Stimulated activated CD4-positive, alpha-beta T cell treated with anti-CD3 and anti-CD28 coated beads, Interleukin-12 subunit alpha, Interleukin-12 subunit beta, amount 100 ng/mL, for 24 hours (primary cell): ENCODE measurements around the gene ATF7.
"Not testable (repeated sequence)": the region's sequence is repeated elsewhere in the genome, so short reads cannot be mapped to it uniquely, and the experiment has no call there.

Experiments
- DNase-seq, 2 experiments: peaks; one replicate each; pipeline ENCODE4 v3.0.0-alpha.2; 2020; ENCODE audit warnings: low read depth in 2 of 2

ATF7 gene

DNA sequence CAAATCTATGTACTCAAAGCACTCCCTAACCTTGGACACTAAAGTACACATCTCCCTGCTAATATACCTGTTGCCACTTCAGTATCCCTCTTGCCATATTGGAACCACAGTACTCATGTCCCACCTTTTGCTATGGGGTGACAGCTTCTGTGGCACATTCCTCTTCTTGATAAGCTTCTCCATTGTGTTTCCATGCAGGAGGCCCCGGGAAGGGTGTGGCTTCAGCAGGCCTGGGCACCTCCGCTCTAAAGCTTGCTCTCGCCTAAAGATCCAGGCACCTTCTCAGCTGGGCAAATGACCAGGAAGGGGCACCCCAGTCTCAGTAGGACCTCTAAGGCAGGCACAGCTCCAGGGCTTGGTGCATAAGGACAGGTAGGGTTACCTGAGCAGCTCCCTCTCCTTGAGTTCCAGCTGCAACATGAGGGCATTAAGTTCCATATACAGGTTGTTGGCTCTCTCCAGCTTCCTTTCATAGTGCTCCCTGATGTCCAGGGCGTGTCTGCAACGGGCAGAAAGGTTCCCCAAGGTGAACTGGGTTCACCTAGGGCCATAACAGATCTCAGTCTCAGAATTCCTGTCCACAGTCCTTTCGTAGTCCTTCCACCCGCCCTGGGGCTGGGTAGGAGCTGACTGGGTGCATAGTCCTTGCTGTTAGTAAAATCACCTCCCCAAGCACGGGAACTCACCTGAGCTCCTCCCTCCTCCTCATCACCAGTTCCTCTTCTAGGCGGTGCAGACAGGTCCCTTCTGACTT lies 142.8 kb downstream of the ATF7 start:
- DNase-seq = no peak

DNA sequence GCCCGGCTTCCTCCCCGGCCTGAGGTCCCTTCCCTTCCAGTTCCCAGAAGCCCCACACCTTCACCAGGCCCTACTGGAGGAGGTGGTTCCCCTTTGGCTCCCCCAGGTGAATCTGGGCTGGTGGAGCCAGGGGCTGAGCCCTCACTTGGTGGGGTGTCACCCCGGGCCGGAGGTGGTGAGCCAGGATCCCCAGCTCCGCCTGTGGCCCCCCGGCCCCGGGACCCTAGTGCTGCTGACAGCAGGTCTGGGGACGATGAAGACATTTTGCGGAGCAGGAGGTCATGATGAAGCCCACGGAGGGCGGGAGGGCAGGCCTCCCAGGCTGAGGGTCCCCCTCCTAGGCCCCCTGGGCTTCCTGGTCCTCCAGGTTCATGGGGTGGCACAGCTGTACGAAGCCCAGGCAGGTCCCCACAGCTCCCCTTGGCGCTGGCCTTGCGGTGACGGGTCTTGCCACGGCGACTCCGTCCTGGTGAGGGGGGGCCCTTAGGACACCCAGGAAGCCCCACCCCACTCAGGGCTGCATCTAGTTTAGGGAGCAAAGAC lies 143.5 kb downstream of the ATF7 start:
- no peak for DNase-seq

DNA sequence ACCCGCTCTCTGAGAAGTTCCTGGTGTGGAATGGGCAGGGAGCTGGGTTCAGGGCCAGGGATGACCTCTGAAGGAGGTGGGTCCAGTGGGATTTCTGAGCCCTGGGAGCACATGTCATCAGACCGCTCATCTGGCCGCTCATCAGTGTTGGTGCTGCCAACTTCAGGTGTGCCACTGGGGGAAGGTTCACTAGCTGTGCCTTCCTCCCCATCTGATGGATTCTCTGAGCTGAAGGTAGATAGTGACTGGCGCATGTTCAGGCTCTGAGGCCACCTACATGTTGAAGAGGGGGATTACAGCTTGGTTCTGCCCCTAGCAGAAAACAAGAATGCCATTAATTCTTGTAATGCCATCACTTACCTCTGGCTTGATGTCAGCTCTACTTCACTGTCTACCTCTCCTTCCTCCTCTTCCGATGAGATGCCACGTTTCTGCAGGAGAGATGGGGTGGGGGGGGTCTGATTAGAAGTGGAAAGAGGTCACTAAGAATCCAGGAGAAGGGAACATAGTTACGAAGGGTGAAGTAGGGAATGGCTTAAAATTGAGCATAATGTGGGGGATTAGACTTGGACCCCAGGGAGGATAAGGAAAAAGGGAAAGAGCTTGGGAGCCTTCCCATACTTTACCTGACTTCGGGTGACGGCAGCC lies 144.1 kb downstream of the ATF7 start:
- DNase-seq = no peak

DNA sequence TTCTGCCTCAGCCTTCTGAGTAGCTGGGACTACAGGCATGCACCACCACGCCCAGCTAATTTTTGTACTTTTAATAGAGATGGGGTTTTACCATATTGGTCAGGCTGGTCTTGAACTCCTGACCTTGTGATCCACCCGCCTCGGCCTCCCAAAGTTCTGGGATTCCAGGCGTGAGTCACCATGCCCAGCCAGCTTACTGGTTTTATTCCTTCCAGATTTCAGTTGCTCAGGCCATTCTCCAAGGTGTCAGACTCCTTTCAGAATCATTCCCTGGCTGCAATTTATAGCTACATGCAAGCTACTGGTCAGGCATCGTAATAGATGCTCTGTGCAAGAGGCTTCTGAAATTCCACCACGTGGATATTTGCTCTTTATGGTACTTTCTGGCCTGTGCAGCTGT lies 144.7 kb downstream of the ATF7 start:
- not testable (repeated sequence) for DNase-seq

DNA sequence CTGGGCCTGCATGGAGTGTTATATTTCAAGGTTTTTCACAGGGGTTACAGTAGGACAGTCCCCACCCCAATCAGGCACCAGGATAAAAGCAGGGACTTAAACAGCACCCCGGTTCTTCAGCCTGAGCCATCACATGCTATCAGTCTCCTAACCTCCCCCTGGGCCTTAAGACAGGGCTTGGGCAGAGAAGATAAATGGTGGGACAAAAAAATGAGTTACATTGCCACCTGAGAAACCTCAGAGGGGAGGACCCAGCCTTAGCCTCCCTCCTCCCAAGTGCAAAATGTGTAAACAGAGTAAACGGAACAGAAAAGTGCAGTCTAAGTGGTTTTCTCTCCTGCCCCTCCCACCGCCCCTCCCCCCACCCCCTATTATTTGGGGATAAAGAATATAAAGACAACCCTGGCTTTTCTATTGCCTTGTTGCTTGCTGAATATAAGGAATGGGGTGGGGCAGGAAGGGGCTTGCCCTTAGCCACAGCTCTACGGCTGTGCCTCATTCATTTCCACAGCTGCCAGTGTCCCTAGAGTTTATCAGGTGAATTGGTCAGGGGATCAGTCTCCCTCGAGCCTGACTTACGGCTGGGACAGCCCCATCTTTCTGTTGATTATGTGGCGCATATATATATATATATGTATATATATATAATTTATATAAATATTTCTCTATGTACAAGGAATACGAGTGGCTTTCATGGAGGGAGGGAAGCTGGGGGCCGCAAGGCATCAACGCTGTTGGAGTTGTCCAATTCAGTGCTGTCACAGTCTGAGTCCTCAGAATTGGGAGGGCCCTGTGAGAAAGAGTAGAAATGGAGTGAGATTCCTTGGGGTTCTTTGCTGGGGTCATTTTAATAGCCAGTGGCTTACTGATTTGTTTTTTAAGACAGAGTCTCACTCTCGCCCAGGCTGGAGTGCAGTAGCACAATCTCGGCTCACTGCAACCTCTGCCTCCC lies 145.4 kb downstream of the ATF7 start:
- DNase-seq = no peak

DNA sequence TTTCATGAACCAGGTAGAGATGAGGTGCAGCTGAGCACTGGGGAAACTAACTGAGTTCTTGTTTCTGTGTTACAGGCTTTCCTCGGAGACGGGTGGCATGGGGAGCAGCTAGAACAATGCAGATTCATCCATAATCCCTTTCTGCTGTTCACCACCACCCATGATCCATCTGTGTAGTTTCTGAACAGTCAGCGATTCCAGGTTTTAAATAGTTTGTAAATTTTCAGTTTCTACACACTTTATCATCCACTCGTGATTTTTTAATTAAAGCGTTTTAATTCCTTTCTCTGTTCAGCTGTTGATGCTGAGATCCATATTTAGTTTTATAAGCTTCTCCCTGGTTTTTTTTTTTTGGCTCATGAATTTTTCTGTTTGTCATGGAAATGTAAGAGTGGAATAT lies 146.9 kb downstream of the ATF7 start:
- DNase-seq = no peak

DNA sequence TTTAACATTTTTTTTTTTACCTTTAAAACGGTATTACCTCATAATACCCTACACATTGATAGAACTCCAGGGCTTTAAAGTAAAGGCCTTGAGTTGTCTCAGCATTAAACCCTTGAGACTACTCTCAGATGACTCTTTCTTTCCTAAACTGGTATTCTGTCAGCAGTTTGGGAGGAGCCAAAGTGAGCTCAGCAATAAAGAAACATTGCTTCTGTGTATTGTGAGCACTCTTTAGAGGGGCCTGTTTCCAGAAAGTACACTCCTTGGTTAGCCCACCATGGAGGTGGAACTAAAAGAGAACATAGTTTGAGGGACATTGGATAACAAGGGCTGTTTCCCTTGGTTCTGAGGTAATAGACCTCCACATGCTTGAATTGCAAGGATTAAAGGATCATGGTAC lies 147.3 kb downstream of the ATF7 start:
- DNase-seq = no peak

DNA sequence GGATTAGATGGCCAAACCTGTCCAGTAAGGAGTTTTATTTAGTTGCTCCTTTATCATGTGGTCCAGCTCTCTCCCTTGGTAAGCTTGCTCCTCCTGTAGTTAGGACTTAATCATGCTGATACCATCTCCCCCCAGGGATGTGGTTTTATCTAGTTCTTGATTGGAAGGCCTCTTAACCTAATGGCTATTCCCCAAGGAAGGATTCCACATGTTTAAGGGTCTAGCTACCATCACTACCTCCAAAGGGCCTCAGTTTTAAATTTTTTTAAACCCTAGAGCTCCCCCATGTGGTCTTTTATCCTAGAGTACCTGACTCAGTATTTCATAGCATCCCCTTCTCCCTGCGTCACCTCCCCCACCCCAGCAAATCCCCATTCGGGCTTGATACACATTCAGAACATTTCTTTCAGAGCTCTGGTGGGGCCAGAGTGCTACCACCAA lies 149.4 kb downstream of the ATF7 start:
- DNase-seq = no peak

DNA sequence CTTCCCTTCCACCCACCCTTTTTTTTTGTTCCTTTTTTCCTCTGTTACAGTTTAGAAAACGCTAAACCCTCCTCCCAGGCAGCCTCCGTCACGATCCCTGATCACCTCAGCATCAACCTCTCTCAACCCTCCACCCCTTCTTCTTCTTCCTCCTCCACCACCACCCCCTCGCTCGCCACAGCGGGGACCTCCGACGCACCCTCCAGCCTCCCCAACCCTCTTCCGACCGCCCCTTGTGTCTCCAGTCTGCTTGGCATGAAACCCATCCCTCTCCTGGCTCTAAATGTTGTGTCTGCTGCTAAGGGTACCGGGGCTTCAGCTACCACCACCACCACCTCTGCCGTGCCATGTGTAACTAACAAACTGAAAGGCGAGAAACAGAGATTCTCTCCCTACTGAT lies 151.4 kb downstream of the ATF7 start:
- no peak for DNase-seq

DNA sequence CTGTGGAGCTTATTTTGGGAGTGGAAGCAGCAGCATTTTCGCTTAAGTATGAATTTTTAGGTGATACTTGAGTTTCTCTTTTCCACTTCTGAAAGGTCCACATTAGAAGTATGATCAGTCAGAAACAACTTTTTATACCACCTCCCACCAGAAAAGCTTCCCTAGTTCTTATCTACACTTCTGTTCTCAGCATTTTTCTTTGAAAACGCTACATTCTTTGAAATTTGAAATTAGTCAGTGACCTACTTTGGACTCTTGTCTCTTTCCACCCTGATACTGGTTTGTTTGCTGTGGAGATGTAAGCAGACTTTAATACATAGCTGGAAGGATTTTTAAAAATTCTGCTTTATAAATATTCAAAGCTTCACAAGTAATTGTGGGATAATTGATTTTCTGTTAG lies 152.1 kb downstream of the ATF7 start:
- DNase-seq = no peak

DNA sequence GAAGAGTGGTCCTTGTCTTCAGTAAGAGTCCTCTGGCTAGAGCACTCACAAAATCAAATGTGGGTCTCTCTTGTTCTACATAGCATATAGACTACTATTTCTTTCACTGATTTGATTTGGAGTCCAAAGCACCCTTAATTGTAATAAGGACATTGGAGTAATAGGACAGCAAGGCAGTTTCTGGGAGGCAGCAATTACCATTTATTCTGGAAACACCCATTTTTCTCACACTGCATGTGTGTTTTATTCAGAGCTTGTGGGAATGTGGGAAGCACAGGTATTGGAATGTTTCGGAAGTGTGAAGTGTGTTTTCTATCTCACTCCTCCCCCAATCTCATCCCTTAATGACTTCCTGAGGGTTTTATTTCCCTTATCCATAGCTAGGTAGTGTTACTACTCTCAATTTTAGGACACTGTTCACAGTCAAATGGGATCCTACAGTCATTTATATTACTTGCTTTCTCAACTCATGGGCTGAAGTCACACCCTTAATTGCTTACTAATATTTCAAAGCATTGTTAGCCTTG lies 154.1 kb downstream of the ATF7 start:
- no peak for DNase-seq

DNA sequence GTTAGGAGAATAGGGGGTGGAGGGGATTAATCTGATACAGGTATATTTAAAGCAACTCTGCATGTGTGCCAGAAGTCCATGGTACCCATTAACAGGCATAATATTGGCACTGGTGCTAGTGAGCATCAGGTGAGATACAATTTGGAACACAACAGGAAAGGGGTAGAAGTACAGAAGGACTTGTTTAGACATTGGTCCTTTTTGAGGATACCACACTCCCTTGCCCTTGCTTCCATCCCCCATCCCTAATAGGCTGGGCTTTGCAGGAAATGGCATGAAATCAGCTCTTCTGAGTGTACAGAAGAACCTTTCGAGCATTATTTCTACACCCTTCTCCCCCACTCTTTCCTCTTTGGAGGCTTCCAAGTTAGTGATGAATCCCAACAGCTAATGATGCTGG lies 157.9 kb downstream of the ATF7 start:
- DNase-seq = no peak

DNA sequence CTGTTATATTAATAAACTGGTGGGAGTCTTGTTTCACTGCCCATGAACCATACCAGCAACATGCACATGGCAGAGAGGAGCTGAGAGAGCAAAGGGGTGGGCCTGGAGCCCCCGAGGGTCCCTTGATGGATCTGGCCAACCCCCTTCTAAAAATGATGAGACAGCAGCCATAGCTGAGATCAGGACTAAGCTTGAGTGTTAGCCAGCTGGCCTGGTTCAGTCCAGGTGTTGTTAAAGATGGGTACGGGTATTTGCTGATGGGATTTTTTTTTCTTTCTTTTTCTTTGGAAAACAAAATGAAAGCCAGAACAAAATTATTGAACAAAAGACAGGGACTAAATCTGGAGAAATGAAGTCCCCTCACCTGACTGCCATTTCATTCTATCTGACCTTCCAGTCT lies 158.3 kb downstream of the ATF7 start:
- DNase-seq = no peak

DNA sequence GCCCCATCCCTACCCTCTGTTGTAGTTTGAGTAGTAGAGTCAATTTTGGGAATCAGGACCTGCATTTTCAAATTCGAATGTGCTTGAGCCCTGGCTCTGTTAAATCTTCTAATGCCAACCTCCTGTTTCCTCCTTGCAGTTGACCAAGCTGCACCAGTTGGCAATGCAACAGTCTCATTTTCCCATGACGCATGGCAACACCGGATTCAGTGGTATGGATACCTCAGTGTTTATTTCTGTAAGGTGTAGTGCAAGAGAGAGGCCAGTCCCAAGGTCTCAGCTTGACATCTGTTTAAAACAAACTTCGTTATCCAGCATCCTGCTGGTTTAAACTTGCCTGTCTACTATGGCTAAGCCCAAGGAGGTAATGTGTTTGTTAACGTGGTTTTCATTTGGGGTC lies 159.1 kb downstream of the ATF7 start:
- no peak for DNase-seq

DNA sequence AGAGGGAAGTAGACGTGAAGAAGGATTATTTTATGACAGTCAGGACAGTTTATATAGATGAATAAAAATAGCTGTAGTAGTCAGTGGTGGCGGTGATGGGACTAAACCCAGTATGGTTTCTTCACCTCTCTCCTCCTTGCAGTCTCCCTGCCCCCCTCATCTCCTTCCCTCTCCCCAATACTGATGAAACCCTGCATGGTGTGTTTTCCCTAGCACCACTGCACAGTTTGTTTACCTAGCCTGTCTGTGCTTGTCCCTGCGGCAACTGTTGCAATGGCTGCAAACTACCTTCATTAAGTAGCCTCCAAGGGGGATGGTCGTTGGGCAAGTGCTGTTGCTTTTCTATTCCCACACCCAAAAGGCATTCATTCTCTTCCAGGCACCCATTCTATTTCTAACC lies 159.5 kb downstream of the ATF7 start:
- DNase-seq = no peak

DNA sequence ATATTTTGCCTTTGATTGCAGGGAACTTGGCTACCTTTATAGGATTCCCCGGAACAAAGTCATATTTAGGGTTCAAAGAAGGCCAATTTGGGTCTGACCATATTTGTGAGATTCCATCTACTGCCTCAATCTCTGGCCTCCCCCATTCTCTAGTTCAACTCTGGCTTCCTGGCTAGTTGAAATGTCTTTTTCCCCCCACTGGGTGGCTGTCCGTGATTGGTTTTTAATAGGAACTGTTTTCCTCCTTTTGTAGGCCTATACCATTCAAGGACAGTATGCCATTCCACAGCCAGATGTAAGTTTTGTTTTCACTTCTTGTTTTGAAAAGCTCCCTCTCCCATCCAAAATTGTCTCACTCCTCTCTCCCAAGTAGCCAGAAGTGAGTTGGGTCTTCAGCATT lies 160.5 kb downstream of the ATF7 start:
- no peak for DNase-seq

DNA sequence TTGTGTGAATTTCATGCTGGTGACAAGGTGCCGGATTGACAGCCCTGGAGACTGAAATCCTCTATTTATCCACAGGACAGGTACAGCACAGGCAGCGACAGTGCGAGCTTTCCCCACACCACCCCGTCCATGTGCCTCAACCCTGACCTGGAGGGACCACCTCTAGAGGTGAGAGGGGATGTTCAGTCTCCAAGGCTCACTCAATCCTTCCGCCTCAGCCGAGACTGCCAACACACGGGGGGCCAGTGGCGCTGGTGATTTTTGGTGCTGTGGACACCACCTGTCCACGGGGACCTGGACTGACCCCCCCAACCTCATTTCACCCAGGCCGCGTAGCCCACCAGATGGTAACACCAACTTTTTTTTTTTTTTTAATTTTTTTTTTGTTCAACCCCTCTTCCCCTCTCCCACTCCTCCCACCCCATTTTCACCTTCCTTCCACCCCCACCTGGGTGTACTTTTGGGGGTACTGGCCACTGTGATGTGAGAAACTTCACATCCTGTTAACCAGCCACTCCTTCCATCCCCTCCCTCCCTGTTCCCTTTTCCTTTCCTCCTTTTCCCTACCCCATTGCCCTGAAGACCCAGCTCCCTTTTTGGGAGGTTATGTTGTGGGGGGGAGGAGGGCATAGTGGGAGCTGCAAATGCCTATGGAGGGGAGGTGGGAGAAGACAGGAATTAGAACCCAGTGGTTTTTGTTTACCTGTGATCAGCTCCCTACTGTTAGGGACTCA lies 161.3 kb downstream of the ATF7 start:
- DNase-seq = no peak

DNA sequence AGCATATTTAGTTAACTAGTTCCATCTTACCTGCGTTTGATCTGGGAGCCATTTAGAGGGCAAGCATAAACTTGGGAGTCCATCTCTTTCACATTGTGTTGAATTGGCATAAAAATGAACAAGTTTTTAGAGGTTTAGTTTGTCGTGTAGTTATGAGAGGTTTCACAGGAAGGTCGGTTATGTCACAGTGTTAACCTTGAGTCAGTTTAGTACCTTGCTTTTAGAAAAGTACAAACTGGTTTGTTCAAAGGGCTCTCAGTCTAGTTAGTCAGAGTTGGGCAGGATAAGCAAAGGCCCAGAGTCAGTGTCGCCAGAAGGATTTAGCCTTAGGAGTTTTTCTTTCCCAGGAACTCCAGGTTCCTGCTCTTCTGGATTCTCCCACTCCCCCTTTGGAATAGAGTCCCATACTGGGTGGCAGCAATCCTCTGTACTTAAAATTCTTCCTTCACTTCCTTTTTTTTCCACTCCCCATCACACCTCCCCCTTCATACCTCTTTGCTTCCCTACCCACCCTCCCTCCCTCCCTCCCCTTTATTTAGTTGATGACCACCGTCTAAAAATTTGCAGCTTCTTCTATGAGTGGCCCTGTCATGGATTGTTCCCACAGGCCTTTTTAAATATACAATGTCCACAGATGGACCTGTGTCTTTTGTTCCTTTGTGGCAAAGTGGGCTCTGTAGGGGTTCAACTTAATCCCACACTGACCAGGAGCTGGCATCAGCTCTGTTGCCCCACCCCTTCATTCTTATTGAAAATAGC lies 162.2 kb downstream of the ATF7 start:
- no peak for DNase-seq

DNA sequence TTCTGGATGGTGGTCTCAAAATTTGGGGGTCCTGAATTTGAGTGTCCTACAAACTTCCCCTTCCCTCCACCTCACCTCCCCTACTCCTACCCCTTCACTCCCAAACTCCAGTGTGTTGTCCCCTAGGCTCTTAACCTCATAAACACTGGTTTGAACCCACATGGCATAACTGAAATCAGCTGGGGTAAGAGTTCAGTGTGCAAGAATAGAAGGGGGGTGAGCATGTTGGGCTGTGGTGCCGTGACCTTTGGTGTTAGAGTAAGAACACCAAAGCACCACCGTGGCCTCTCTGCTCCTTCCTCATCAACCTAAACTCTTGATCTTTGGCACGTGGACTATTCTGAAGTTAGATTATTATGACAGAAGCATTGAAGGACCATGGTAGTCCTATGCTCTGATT lies 163.2 kb downstream of the ATF7 start:
- DNase-seq = no peak

DNA sequence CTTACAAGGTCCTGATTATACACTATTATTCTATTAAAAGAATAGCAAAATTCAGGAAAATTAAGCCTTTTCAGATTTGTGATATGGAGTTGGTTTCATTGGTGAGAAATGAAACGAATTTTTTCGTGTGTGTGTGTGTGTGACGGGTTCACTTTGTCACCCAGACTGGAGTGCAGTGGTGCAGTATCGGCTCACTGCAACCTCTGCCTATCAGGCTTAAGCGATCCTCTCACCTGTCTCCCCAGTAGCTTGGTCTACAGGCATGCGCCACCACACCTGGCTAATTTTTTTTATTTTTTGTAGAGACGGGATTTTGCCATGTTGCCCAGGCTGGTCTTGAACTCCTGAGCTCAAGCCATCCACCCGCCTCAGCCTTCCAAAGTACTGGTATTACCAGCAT lies 164.6 kb downstream of the ATF7 start:
- DNase-seq = no peak

DNA sequence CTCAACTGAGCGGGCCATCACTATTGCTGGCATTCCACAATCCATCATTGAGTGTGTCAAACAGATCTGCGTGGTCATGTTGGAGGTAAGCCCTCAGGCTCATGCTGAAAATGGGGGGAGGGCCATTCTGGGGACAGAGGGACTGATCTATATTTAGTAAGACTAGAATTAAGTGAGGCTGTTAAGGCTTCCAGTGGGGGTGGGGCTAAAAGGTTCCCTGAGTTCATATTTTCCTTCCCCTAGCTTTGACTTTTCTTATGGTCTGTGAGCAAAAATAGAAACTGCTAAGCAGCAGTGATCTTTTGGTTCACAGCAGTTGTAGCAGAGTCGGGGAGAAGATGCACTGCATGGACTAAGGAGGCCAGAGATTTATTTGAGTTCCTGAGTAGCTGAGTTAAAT lies 165.1 kb downstream of the ATF7 start:
- no peak for DNase-seq
